Thoracic aorta (tissue), 2 donors: Measurements from ENCODE around the gene POM121L2. TPM values are rescaled to one million over a fixed set of nuclear protein-coding genes. Genes with fewer than 3 reads are reported as not detected.

ENCODE experiments used
- ATAC-seq: fragments of 150-250 bp; one replicate; pipeline ENCODE4 v1.8.0; 2017; ENCODE audit warnings: low read depth; ENCODE audit not compliant: insufficient number of reproducible peaks, low FRiP score
- DNase-seq: peaks from one replicate; pipeline ENCODE4 v3.0.0-alpha.2; 2020; ENCODE audit warnings: low spot score
- H3K27ac ChIP-seq, 2 donors: fragments of 200-600 bp; sonication (generic); 1 replicate in 1 of 2; 2 replicates in 1 of 2; pipeline ENCODE4 v1.5.1; 2016; ENCODE audit warnings: mild to moderate bottlenecking in 2 of 2, moderate library complexity in 2 of 2
- H3K27me3 ChIP-seq: fragments of 200-600 bp; sonication (generic); replicated peaks from 2 replicates; pipeline ENCODE4 v1.6.0; 2016; ENCODE audit warnings: mild to moderate bottlenecking; ENCODE audit not compliant: insufficient read depth
- H3K36me3 ChIP-seq: fragments of 200-600 bp; sonication (generic); one replicate; pipeline ENCODE4 v1.5.1; 2016
- H3K4me1 ChIP-seq, 2 donors: fragments of 200-600 bp; sonication (generic); 1 replicate in 1 of 2; 2 replicates in 1 of 2; pipeline versions ENCODE4 v1.5.1 to v1.6.0; 2016; ENCODE audit warnings: low read depth in 2 of 2, mild to moderate bottlenecking in 1 of 2; ENCODE audit not compliant: control insufficient read depth in 1 of 2
- H3K4me3 ChIP-seq: fragments of 200-600 bp; sonication (generic); 2 replicates; pipeline ENCODE4 v1.5.1; 2016; ENCODE audit warnings: mild to moderate bottlenecking
- H3K9me3 ChIP-seq: fragments of 200-600 bp; sonication (generic); 2 replicates; pipeline ENCODE4 v1.5.1; 2016
- total RNA-seq, 2 donors: library from RNA; depleted of rRNA; stranded (reverse); fragments of >200 nt; gene quantifications; one replicate each; pipeline versions ENCODE4 v1.1.0 to v1.2.3, GENCODE V29; 2016
- TF ChIP-seq, protein P1 (sequence below): fragments of 200-600 bp; sonication (generic); IDR thresholded peaks from one replicate; pipeline ENCODE4 v1.5.1; 2019; ENCODE audit warnings: antibody characterized with exemption

Gene POM121L2
- total RNA-seq, 2 donors from 2014 or later, result not detected

DNA sequence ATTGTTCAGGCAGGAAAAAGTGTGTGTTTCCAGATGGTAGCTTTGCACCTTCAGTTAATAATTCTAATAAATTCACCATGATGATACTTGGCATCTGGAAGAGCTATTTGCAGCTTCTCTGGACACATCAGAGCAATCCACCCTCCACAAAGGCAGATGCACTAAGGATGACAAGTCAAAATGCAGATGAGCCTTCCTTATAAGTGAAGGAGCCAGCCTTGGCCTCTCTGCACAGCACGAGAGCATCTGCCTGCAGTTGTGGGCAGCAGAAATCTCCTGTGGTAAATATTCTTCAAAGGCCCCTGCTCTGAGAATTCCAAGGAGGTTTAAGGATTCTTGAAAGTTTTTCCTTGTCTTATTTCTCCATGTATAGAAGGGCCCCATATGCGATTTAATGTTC lies 6.9 kb upstream of the POM121L2 start:
- DNase-seq (no peak), ATAC-seq (no peak)
- no peak overlapping the region for H3K4me3 ChIP-seq
- H3K27ac ChIP-seq, result no peak overlapping the region
- no peaks in the 10 kb centered on the region for H3K27me3 ChIP-seq
- H3K4me1 ChIP-seq, result no peaks in the 10 kb centered on the region
- no peaks in the 10 kb centered on the region for H3K36me3 ChIP-seq
- no peaks in the 10 kb centered on the region for H3K9me3 ChIP-seq
- TF ChIP-seq, protein P1, sequence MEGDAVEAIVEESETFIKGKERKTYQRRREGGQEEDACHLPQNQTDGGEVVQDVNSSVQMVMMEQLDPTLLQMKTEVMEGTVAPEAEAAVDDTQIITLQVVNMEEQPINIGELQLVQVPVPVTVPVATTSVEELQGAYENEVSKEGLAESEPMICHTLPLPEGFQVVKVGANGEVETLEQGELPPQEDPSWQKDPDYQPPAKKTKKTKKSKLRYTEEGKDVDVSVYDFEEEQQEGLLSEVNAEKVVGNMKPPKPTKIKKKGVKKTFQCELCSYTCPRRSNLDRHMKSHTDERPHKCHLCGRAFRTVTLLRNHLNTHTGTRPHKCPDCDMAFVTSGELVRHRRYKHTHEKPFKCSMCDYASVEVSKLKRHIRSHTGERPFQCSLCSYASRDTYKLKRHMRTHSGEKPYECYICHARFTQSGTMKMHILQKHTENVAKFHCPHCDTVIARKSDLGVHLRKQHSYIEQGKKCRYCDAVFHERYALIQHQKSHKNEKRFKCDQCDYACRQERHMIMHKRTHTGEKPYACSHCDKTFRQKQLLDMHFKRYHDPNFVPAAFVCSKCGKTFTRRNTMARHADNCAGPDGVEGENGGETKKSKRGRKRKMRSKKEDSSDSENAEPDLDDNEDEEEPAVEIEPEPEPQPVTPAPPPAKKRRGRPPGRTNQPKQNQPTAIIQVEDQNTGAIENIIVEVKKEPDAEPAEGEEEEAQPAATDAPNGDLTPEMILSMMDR, result no peak

DNA sequence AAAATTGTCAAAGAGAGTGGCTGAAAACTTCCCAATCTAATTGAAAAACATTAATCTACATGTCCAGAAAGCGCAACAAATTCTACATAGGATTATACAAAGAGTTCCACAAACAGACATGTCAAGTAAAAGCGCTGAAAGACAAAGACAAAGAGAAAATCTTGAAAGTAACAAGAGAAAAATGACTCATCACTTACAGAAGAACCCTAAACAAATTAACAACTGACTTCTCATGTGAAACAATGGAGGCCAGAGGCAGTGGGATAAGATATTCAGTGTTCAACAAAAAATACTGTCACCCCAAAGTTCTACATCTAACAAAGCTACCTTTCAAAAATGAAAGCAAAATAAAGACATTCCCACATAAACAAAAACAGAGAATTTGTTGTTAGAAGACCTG lies 2.0 kb upstream of the POM121L2 start:
- no peaks in the 10 kb centered on the region for H3K9me3 ChIP-seq
- H3K4me3 ChIP-seq, result no peak overlapping the region
- H3K36me3 ChIP-seq, result no peaks in the 10 kb centered on the region
- DNase-seq, result no peak
- H3K27ac ChIP-seq, result no peak overlapping the region
- peaks cover 0 to 11% of the 10 kb centered on the region in 2 donors for H3K4me1 ChIP-seq
- no peak for ATAC-seq
- TF ChIP-seq, protein P1, result no peak
- no peaks in the 10 kb centered on the region for H3K27me3 ChIP-seq

DNA sequence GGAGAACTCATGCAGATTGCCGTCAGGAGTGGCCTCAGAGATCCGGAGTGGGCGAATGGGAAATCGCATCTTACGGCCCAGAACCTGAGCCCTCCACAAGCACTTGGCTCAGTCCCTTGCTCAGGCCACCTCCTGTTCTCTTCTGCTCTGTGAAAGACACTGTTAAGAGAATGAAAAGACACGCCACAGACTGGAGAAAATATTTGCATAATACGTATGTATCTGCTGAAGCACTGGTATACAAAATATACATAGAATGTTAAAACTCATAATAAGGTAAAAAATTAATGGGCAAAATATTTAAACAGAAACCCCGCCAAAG lies 838 bp upstream of the POM121L2 start:
- Histone ChIP-seq H3K27me3 (no peaks in the 10 kb centered on the region), H3K4me1 (peaks cover 0 to 11% of the 10 kb centered on the region in 2 donors), H3K27ac (no peak overlapping the region), H3K9me3 (no peaks in the 10 kb centered on the region), H3K4me3 (peak overlapping the region; percentile 69), H3K36me3 (no peaks in the 10 kb centered on the region)
- TF ChIP-seq, protein P1, result no peak
- ATAC-seq (no peak), DNase-seq (no peak)

DNA sequence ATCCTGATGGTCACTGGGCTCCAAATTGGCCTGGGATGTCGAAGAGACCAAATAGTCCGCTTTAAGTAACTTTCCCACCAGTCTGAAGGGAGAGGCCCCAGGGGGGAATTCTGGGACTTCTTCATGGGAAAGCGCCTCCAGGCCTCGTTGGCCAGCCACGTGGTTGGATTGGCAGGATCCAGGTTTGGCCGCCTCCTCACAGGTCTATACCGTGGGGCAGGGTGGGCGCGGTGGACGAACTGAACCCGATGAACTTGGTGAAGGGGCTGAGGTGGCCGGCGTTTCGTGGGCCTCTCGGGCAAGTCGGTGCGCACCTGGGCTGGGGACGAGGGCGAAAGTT lies 297 bp downstream of the POM121L2 start:
- TF ChIP-seq, protein P1, result no peak
- H3K4me3 ChIP-seq, result peak overlapping the region; percentile 69
- H3K4me1 ChIP-seq, result peaks cover 0 to 11% of the 10 kb centered on the region in 2 donors
- no peaks in the 10 kb centered on the region for H3K9me3 ChIP-seq
- H3K27ac ChIP-seq, result no peak overlapping the region
- H3K27me3 ChIP-seq, result no peaks in the 10 kb centered on the region
- DNase-seq, result no peak
- no peaks in the 10 kb centered on the region for H3K36me3 ChIP-seq
- no peak for ATAC-seq

DNA sequence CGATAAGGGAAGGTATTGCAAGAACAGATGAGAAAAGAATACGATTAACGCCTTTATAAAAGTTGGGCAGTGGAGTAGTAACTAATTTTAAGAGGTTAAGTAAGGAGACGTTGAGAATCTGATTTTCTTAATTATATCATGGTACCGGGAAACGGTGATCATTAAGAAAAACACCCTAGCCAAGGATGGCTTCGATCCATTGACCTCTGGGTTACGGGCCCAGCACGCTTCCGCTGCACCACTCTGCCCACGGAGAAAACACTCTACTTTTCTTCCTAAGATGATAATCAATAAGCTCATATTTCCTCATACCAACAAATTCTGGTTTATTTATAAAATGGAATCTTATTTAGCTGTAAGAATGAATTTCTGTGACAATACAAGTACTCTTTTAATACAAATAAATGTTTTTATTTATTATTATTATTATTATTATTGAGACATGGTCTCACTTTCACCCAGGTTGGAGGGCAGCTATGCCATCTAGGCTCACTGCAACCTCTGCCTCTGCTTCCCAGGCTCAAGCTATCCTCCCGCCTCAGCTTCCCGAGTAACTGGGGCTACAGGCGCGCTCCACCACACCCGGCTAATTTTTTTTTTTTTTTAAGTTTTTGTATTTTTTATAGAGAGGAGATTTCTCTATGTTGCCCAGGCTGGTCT lies 8.3 kb downstream of the POM121L2 start:
- Histone ChIP-seq H3K4me3 (no peak overlapping the region), H3K27me3 (no peaks in the 10 kb centered on the region), H3K36me3 (no peaks in the 10 kb centered on the region), H3K4me1 (no peaks in the 10 kb centered on the region), H3K27ac (no peak overlapping the region), H3K9me3 (no peaks in the 10 kb centered on the region)
- DNase-seq, result no peak
- no peak for ATAC-seq
- TF ChIP-seq, protein P1, result no peak
